ENCODE results near the gene OSER1. TPM values are rescaled to one million over a fixed set of nuclear protein-coding genes. Genes with fewer than 3 reads are reported as not detected.
"Not testable (repeated sequence)": the region's sequence is repeated elsewhere in the genome, so short reads cannot be mapped to it uniquely, and the experiment has no call there.

OSER1 gene
- total RNA-seq, 2 donors from 2014 or later, result 88.5 to 103 TPM

- Mint-ChIP-seq H3K36me3 (ENCODE audit: low read depth) (peaks cover 4% of the 10 kb centered on the region), H3K4me1 (peaks cover 3% of the 10 kb centered on the region), H3K27me3 (no peaks in the 10 kb centered on the region), H3K4me3 (no peak overlapping the region), H3K27ac (no peak overlapping the region)
- H3K9me3 ChIP-seq (ENCODE audit: control insufficient read depth, low read length, poor library complexity, severe bottlenecking), result no peaks in the 10 kb centered on the region
- ATAC-seq, result no peak
- no peak for DNase-seq
These were observed 25.1 kb upstream of the OSER1 start for GRCh38 chr20:44235702-44236101.

- no peak for ATAC-seq
- no peaks in the 10 kb centered on the region for H3K9me3 ChIP-seq (ENCODE audit: control insufficient read depth, low read length, poor library complexity, severe bottlenecking)
- H3K4me1 Mint-ChIP-seq, result peaks cover 3% of the 10 kb centered on the region
- H3K36me3 Mint-ChIP-seq (ENCODE audit: low read depth), result peaks cover 2% of the 10 kb centered on the region
- no peak overlapping the region for H3K27ac Mint-ChIP-seq
- H3K4me3 Mint-ChIP-seq, result no peak overlapping the region
- DNase-seq, result no peak
- no peaks in the 10 kb centered on the region for H3K27me3 Mint-ChIP-seq
These were observed 24.2 kb upstream of the OSER1 start for GRCh38 chr20:44234566-44235317.

GRCh38 chr20:44233436-44234016 lies 23.0 kb upstream of the OSER1 start:
- H3K4me3 Mint-ChIP-seq, result no peak overlapping the region
- no peak for DNase-seq
- H3K9me3 ChIP-seq (ENCODE audit: control insufficient read depth, low read length, poor library complexity, severe bottlenecking), result no peaks in the 10 kb centered on the region
- peaks cover 3% of the 10 kb centered on the region for H3K4me1 Mint-ChIP-seq
- no peak for ATAC-seq
- peaks cover 2% of the 10 kb centered on the region for H3K36me3 Mint-ChIP-seq (ENCODE audit: low read depth)
- no peak overlapping the region for H3K27ac Mint-ChIP-seq
- no peaks in the 10 kb centered on the region for H3K27me3 Mint-ChIP-seq

GRCh38 chr20:44232469-44232856 lies 21.9 kb upstream of the OSER1 start:
- H3K27me3 Mint-ChIP-seq; H3K27ac Mint-ChIP-seq; H3K36me3 Mint-ChIP-seq (ENCODE audit: low read depth); H3K9me3 ChIP-seq (ENCODE audit: control insufficient read depth, low read length, poor library complexity, severe bottlenecking); DNase-seq; H3K4me3 Mint-ChIP-seq; ATAC-seq; H3K4me1 Mint-ChIP-seq: not testable (repeated sequence)

GRCh38 chr20:44231713-44232468 lies 21.3 kb upstream of the OSER1 start:
- H3K4me1 Mint-ChIP-seq, result peaks cover 3% of the 10 kb centered on the region
- H3K27ac Mint-ChIP-seq, result no peak overlapping the region
- H3K9me3 ChIP-seq (ENCODE audit: control insufficient read depth, low read length, poor library complexity, severe bottlenecking), result no peaks in the 10 kb centered on the region
- H3K27me3 Mint-ChIP-seq, result no peaks in the 10 kb centered on the region
- ATAC-seq, result no peak
- no peak overlapping the region for H3K4me3 Mint-ChIP-seq
- peaks cover 2% of the 10 kb centered on the region for H3K36me3 Mint-ChIP-seq (ENCODE audit: low read depth)
- no peak for DNase-seq

- ATAC-seq, result no peak
- H3K9me3 ChIP-seq (ENCODE audit: control insufficient read depth, low read length, poor library complexity, severe bottlenecking), result no peaks in the 10 kb centered on the region
- Mint-ChIP-seq H3K4me1 (peaks cover 3% of the 10 kb centered on the region), H3K36me3 (ENCODE audit: low read depth) (peaks cover 2% of the 10 kb centered on the region), H3K27ac (no peak overlapping the region), H3K27me3 (no peaks in the 10 kb centered on the region), H3K4me3 (no peak overlapping the region)
- no peak for DNase-seq
These were observed 20.6 kb upstream of the OSER1 start for GRCh38 chr20:44231193-44231592.

GRCh38 chr20:44228465-44229258 lies 18.1 kb upstream of the OSER1 start:
- DNase-seq, result no peak
- no peaks in the 10 kb centered on the region for H3K9me3 ChIP-seq (ENCODE audit: control insufficient read depth, low read length, poor library complexity, severe bottlenecking)
- Mint-ChIP-seq H3K4me1 (peaks cover 3% of the 10 kb centered on the region), H3K27ac (no peak overlapping the region), H3K27me3 (no peaks in the 10 kb centered on the region), H3K4me3 (no peak overlapping the region), H3K36me3 (ENCODE audit: low read depth) (peaks cover 2% of the 10 kb centered on the region)
- ATAC-seq, result no peak

- H3K36me3 Mint-ChIP-seq (ENCODE audit: low read depth), result peaks cover 2% of the 10 kb centered on the region
- no peak for ATAC-seq
These were observed 14.1 kb upstream of the OSER1 start for GRCh38 chr20:44224637-44225036.

GRCh38 chr20:44223721-44224120 lies 13.2 kb upstream of the OSER1 start:
- Mint-ChIP-seq H3K36me3 (ENCODE audit: low read depth) (peaks cover 4% of the 10 kb centered on the region), H3K4me1 (peaks cover 21% of the 10 kb centered on the region)

More at GRCh38 chr20:44224637-44225036, 14.1 kb upstream of the OSER1 start:
- Mint-ChIP-seq H3K27ac (peak overlapping the region; percentile 63), H3K27me3 (no peaks in the 10 kb centered on the region), H3K4me3 (no peak overlapping the region), H3K4me1 (peaks cover 12% of the 10 kb centered on the region)
- DNase-seq, result no peak
- H3K9me3 ChIP-seq (ENCODE audit: control insufficient read depth, low read length, poor library complexity, severe bottlenecking), result no peaks in the 10 kb centered on the region

GRCh38 chr20:44222633-44223368 lies 12.2 kb upstream of the OSER1 start:
- Mint-ChIP-seq H3K4me3 (no peak overlapping the region), H3K4me1 (peaks cover 29% of the 10 kb centered on the region), H3K27me3 (no peaks in the 10 kb centered on the region), H3K36me3 (ENCODE audit: low read depth) (peaks cover 4% of the 10 kb centered on the region), H3K27ac (peak overlapping the region; percentile 63)
- H3K9me3 ChIP-seq (ENCODE audit: control insufficient read depth, low read length, poor library complexity, severe bottlenecking), result no peaks in the 10 kb centered on the region
- DNase-seq (no peak), ATAC-seq (no peak)

More at GRCh38 chr20:44223721-44224120, 13.2 kb upstream of the OSER1 start:
- peak overlapping the region; percentile 63 for H3K27ac Mint-ChIP-seq
- H3K9me3 ChIP-seq (ENCODE audit: control insufficient read depth, low read length, poor library complexity, severe bottlenecking), result no peaks in the 10 kb centered on the region
- DNase-seq (no peak), ATAC-seq (no peak)
- H3K27me3 Mint-ChIP-seq, result no peaks in the 10 kb centered on the region
- no peak overlapping the region for H3K4me3 Mint-ChIP-seq

GRCh38 chr20:44222027-44222426 lies 11.5 kb upstream of the OSER1 start:
- no peaks in the 10 kb centered on the region for H3K9me3 ChIP-seq (ENCODE audit: control insufficient read depth, low read length, poor library complexity, severe bottlenecking)
- no peak for ATAC-seq
- Mint-ChIP-seq H3K4me3 (no peak overlapping the region), H3K27ac (no peak overlapping the region), H3K36me3 (ENCODE audit: low read depth) (peaks cover 4% of the 10 kb centered on the region), H3K27me3 (no peaks in the 10 kb centered on the region), H3K4me1 (peaks cover 35% of the 10 kb centered on the region)
- DNase-seq, result no peak

- Mint-ChIP-seq H3K27ac (peak overlapping the region; percentile 96), H3K36me3 (ENCODE audit: low read depth) (peaks cover 4% of the 10 kb centered on the region), H3K4me1 (peaks cover 40% of the 10 kb centered on the region), H3K27me3 (no peaks in the 10 kb centered on the region), H3K4me3 (no peak overlapping the region)
- no peaks in the 10 kb centered on the region for H3K9me3 ChIP-seq (ENCODE audit: control insufficient read depth, low read length, poor library complexity, severe bottlenecking)
- ATAC-seq (no peak), DNase-seq (no peak)
These were observed 10.9 kb upstream of the OSER1 start for GRCh38 chr20:44221368-44221954.
